SK-N-SH treated with all-trans-retinoic acid at 6 μM for 48 hours (cell line): ENCODE data around the gene OR6B3.
A peak's percentile ranks its signal among the peaks of the same experiment; 100 is the strongest.

ENCODE experiments used
- ATAC-seq: fragments of 200-7000 bp; cut with Tn5 transposase; 3 replicates; pipeline ENCODE4 v1.9.1; 2020; ENCODE audit warnings: mild to moderate bottlenecking, moderate library complexity
- ARNTL ChIP-seq: fragments of 450-650 bp; formaldehyde crosslinking; IDR thresholded peaks from 2 replicates; pipeline ENCODE4 v1.5.0; 2020; ENCODE audit warnings: low read depth, mild to moderate bottlenecking, moderate library complexity, borderline replicate concordance
- BACH2 ChIP-seq: fragments of 250-450 bp; sonication (Bioruptor Pico); IDR thresholded peaks from 2 replicates; pipeline ENCODE4 v1.9.0; 2021; ENCODE audit warnings: mild to moderate bottlenecking, borderline replicate concordance
- CSRNP3 ChIP-seq: fragments of 250-450 bp; sonication (Bioruptor Pico); IDR thresholded peaks from 2 replicates; pipeline ENCODE4 v1.5.1; 2021; ENCODE audit warnings: mild to moderate bottlenecking, moderate library complexity
- ESRRG ChIP-seq: fragments of 250-450 bp; sonication (Bioruptor Pico); IDR thresholded peaks from 2 replicates; pipeline ENCODE4 v1.6.1; 2021; ENCODE audit warnings: mild to moderate bottlenecking
- GLIS3 ChIP-seq: fragments of 250-450 bp; sonication (Bioruptor Pico); IDR thresholded peaks from 2 replicates; pipeline ENCODE4 v1.5.0; 2020; ENCODE audit warnings: mild to moderate bottlenecking, moderate library complexity
- ISL1 ChIP-seq: fragments of 250-450 bp; sonication (Bioruptor Pico); IDR thresholded peaks from 2 replicates; pipeline ENCODE4 v2.1.2; 2022; ENCODE audit warnings: mild to moderate bottlenecking, moderate library complexity
- OSR1 ChIP-seq: fragments of 250-450 bp; sonication (Bioruptor Pico); IDR thresholded peaks from 2 replicates; pipeline ENCODE4 v1.8.0; 2022; ENCODE audit warnings: moderate library complexity, mild to moderate bottlenecking, inconsistent platforms
- PATZ1 ChIP-seq: fragments of 250-450 bp; sonication (Bioruptor Pico); IDR thresholded peaks from 2 replicates; pipeline ENCODE4 v1.8.0; 2020; ENCODE audit warnings: mild to moderate bottlenecking, moderate library complexity, borderline replicate concordance
- POU6F1 ChIP-seq: fragments of 250-450 bp; sonication (Bioruptor Pico); IDR thresholded peaks from 2 replicates; pipeline ENCODE4 v1.8.0; 2021; ENCODE audit warnings: low read depth, mild to moderate bottlenecking, moderate library complexity, borderline replicate concordance
- PPARA ChIP-seq: fragments of 250-450 bp; sonication (Bioruptor Pico); IDR thresholded peaks from 2 replicates; pipeline ENCODE4 v1.5.0; 2020; ENCODE audit warnings: mild to moderate bottlenecking, borderline replicate concordance
- RARB ChIP-seq: fragments of 250-450 bp; sonication (Bioruptor Pico); IDR thresholded peaks from 2 replicates; pipeline ENCODE4 v1.8.0; 2021; ENCODE audit warnings: mild to moderate bottlenecking, moderate library complexity
- SNAI2 ChIP-seq: fragments of 250-450 bp; sonication (Bioruptor Pico); IDR thresholded peaks from 2 replicates; pipeline ENCODE4 v1.5.0; 2020; ENCODE audit warnings: mild to moderate bottlenecking, moderate library complexity
- TCF4 ChIP-seq: fragments of 250-450 bp; sonication (Bioruptor Pico); IDR thresholded peaks from 2 replicates; pipeline ENCODE4 v1.8.0; 2021; ENCODE audit warnings: mild to moderate bottlenecking, moderate library complexity, borderline replicate concordance
- TOX ChIP-seq: fragments of 250-450 bp; sonication (Bioruptor Pico); IDR thresholded peaks from 2 replicates; pipeline ENCODE4 v1.8.0; 2021; ENCODE audit warnings: mild to moderate bottlenecking, moderate library complexity, borderline replicate concordance
- TSHZ2 ChIP-seq: fragments of 250-450 bp; sonication (Bioruptor Pico); IDR thresholded peaks from 2 replicates; pipeline ENCODE4 v1.5.0; 2020; ENCODE audit warnings: mild to moderate bottlenecking, moderate library complexity
- ZC3H10 ChIP-seq: fragments of 250-450 bp; sonication (Bioruptor Pico); IDR thresholded peaks from 2 replicates; pipeline ENCODE4 v1.5.1; 2021; ENCODE audit warnings: mild to moderate bottlenecking, moderate library complexity
- ZFP3 ChIP-seq: fragments of 250-450 bp; sonication (Bioruptor Pico); IDR thresholded peaks from 2 replicates; pipeline ENCODE4 v1.5.0; 2020; ENCODE audit warnings: mild to moderate bottlenecking, moderate library complexity
- ZNF565 ChIP-seq: fragments of 450-650 bp; formaldehyde crosslinking; conservative IDR thresholded peaks from 2 replicates; pipeline ENCODE4 v1.5.0; 2020; ENCODE audit warnings: low read depth, mild to moderate bottlenecking, moderate library complexity
- ZNF70 ChIP-seq: fragments of 450-650 bp; formaldehyde crosslinking; IDR thresholded peaks from 2 replicates; pipeline ENCODE4 v1.5.0; 2020; ENCODE audit warnings: mild to moderate bottlenecking, moderate library complexity
- ZNF8 ChIP-seq: fragments of 450-650 bp; formaldehyde crosslinking; IDR thresholded peaks from 2 replicates; pipeline ENCODE4 v1.5.0; 2020; ENCODE audit warnings: mild to moderate bottlenecking, moderate library complexity

Gene OR6B3

GRCh38 chr2:240037358-240037757 lies 16.0 kb downstream of the OR6B3 start (continued):
- TF ChIP-seq OSR1 (CRISPR knock-in tag) (no peak), SNAI2 (CRISPR knock-in tag) (no peak)
- TF ChIP-seq, all 23 proteins: peak for 0

- no peak for ATAC-seq
- TF ChIP-seq ZC3H10 (CRISPR knock-in tag) (no peak), SNAI2 (CRISPR knock-in tag) (no peak), ISL1 (CRISPR knock-in tag) (no peak), GLIS3 (CRISPR knock-in tag) (no peak), ZNF70 (CRISPR knock-in tag) (no peak), ZNF565 (CRISPR knock-in tag) (no peak), ESRRG (CRISPR knock-in tag) (no peak), PPARA (no peak), ARNTL (CRISPR knock-in tag) (no peak), RARB (no peak), TOX (no peak), TCF4 (CRISPR knock-in tag) (no peak), OSR1 (CRISPR knock-in tag) (no peak), POU6F1 (CRISPR knock-in tag) (no peak), BACH2 (no peak), CSRNP3 (CRISPR knock-in tag) (no peak), ZNF8 (CRISPR knock-in tag) (no peak)
These were observed 20.0 kb downstream of the OR6B3 start for GRCh38 chr2:240033330-240033678.

- ATAC-seq, result peak; percentile 81
- TF ChIP-seq TOX (no peak), BACH2 (no peak), CSRNP3 (CRISPR knock-in tag) (no peak), PPARA (no peak), GLIS3 (CRISPR knock-in tag) (no peak), SNAI2 (CRISPR knock-in tag) (no peak), ZFP3 (CRISPR knock-in tag) (no peak), RARB (no peak)
These were observed 20.7 kb downstream of the OR6B3 start for GRCh38 chr2:240032406-240033329.

- TF ChIP-seq PATZ1 (CRISPR knock-in tag), result no peak
- no peak for TF ChIP-seq ARNTL (CRISPR knock-in tag)
- TF ChIP-seq OSR1 (CRISPR knock-in tag), result no peak
- no peak for TF ChIP-seq PPARA
- no peak for TF ChIP-seq POU6F1 (CRISPR knock-in tag)
- no peak for TF ChIP-seq TOX
- no peak for TF ChIP-seq ZNF565 (CRISPR knock-in tag)
- TF ChIP-seq TSHZ2 (CRISPR knock-in tag), result no peak
- TF ChIP-seq, all 23 proteins: peak for 0
- no peak for ATAC-seq
These were observed 22.8 kb downstream of the OR6B3 start, which contains the start of gene OR6B2 for GRCh38 chr2:240030379-240031094. Gene OR6B2 (minus strand): TSS chr2:240030429. CDS start chr2:240030429, 0 bp downstream.
